CD4-positive, alpha-beta T cell treated with Interleukin-17A for 4 hours (primary cell): ENCODE data around the gene RPL29.
"Not testable (repeated sequence)": the region's sequence is repeated elsewhere in the genome, so short reads cannot be mapped to it uniquely, and the experiment has no call there.

Experiments
- DNase-seq: peaks from one replicate; pipeline ENCODE4 v3.0.0-alpha.2; 2020; ENCODE audit warnings: mixed read lengths

The RPL29 gene

GRCh38 chr3:52004906-52005395 lies 9.3 kb upstream of the RPL29 start:
- no peak for DNase-seq

- peak; percentile 20 for DNase-seq
Observed at GRCh38 chr3:52004163-52004787, 8.6 kb upstream of the RPL29 start.

- DNase-seq = no peak
Observed at GRCh38 chr3:52002748-52003147, 7.1 kb upstream of the RPL29 start.

- peak; percentile 90 for DNase-seq
Observed at GRCh38 chr3:52001443-52001974, 5.8 kb upstream of the RPL29 start.

GRCh38 chr3:51999846-52000245 lies 4.2 kb upstream of the RPL29 start:
- DNase-seq = no peak

GRCh38 chr3:51998774-51999173 lies 3.1 kb upstream of the RPL29 start:
- DNase-seq = no peak

GRCh38 chr3:51997935-51998596 lies 2.4 kb upstream of the RPL29 start:
- no peak for DNase-seq

GRCh38 chr3:51997172-51997571 lies 1.5 kb upstream of the RPL29 start:
- DNase-seq = no peak

GRCh38 chr3:51994530-51994929 lies 1.2 kb downstream of the RPL29 start:
- DNase-seq = no peak

GRCh38 chr3:51993657-51994056 lies 2.0 kb downstream of the RPL29 start:
- not testable (repeated sequence) for DNase-seq

- no peak for DNase-seq
Observed at GRCh38 chr3:51992017-51992682, 3.5 kb downstream of the RPL29 start.

- DNase-seq = not testable (repeated sequence)
Observed at GRCh38 chr3:51990501-51990971, 5.2 kb downstream of the RPL29 start.

- no peak for DNase-seq
Observed at GRCh38 chr3:51988286-51989146, 7.2 kb downstream of the RPL29 start.

- DNase-seq = no peak
Observed at GRCh38 chr3:51987568-51987967, 8.1 kb downstream of the RPL29 start.

- DNase-seq = no peak
Observed at GRCh38 chr3:51986010-51986947, 9.4 kb downstream of the RPL29 start.

- no peak for DNase-seq
Observed at GRCh38 chr3:51985063-51985462, 10.6 kb downstream of the RPL29 start.

GRCh38 chr3:51984269-51984647 lies 11.4 kb downstream of the RPL29 start:
- DNase-seq = no peak

- DNase-seq = no peak
Observed at GRCh38 chr3:51983578-51984268, 12.0 kb downstream of the RPL29 start.

GRCh38 chr3:51982838-51983577 lies 12.7 kb downstream of the RPL29 start, which contains the start of gene ACY1:
TSS of gene ACY1 (plus strand) at chr3:51983535. CDS start at chr3:51984065, 530 bp downstream.
- DNase-seq = peak; percentile 76

GRCh38 chr3:51982352-51982837 lies 13.3 kb downstream of the RPL29 start:
- DNase-seq = peak; percentile 38
